Astrocyte of the hippocampus (primary cell): ENCODE measurements around the gene MRGPRF.
"Not testable (repeated sequence)": the region's sequence is repeated elsewhere in the genome, so short reads cannot be mapped to it uniquely, and the experiment has no call there.

Experiments used
- DNase-seq: peaks from one replicate; pipeline ENCODE4 v3.0.0; 2011; ENCODE audit warnings: low read depth, low spot score

MRGPRF gene

GRCh38 chr11:69002570-69003231 is 10.3 kb downstream of the MRGPRF start:
- no peak for DNase-seq

- DNase-seq, result no peak
Observed at GRCh38 chr11:69002110-69002569, 10.9 kb downstream of the MRGPRF start.

- DNase-seq, result no peak
Observed at GRCh38 chr11:69001243-69002081, 11.6 kb downstream of the MRGPRF start.

- peak; percentile 92 for DNase-seq
Observed at GRCh38 chr11:69000831-69001242, 12.2 kb downstream of the MRGPRF start.

- no peak for DNase-seq
Observed at GRCh38 chr11:69000391-69000790, 12.7 kb downstream of the MRGPRF start.

GRCh38 chr11:68999748-69000355 is 13.2 kb downstream of the MRGPRF start:
- not testable (repeated sequence) for DNase-seq

- DNase-seq, result no peak
Observed at GRCh38 chr11:68999093-68999747, 13.8 kb downstream of the MRGPRF start.

GRCh38 chr11:68998390-68998911 is 14.6 kb downstream of the MRGPRF start:
- peak; percentile 68 for DNase-seq

GRCh38 chr11:68997995-68998348 is 15.1 kb downstream of the MRGPRF start:
- DNase-seq, result no peak

GRCh38 chr11:68997124-68997994 is 15.7 kb downstream of the MRGPRF start:
- DNase-seq, result no peak

- DNase-seq, result no peak
Observed at GRCh38 chr11:68996376-68997123, 16.5 kb downstream of the MRGPRF start.

- no peak for DNase-seq
Observed at GRCh38 chr11:68994894-68995285, 18.2 kb downstream of the MRGPRF start.

GRCh38 chr11:68994161-68994893 is 18.7 kb downstream of the MRGPRF start:
- DNase-seq, result no peak

- DNase-seq, result no peak
Observed at GRCh38 chr11:68993546-68993945, 19.5 kb downstream of the MRGPRF start.

GRCh38 chr11:68992743-68993255 is 20.2 kb downstream of the MRGPRF start:
- no peak for DNase-seq

GRCh38 chr11:68990995-68991780 is 21.9 kb downstream of the MRGPRF start:
- DNase-seq, result no peak

GRCh38 chr11:68989936-68990606 is 23.0 kb downstream of the MRGPRF start:
- no peak for DNase-seq

- DNase-seq, result no peak
Observed at GRCh38 chr11:68988491-68988890, 24.6 kb downstream of the MRGPRF start.
